Measurements from ENCODE around the gene UQCRH.

The UQCRH gene

GRCh38 chr1:46303038-46303871 lies at the start of gene UQCRH, which contains the start of gene LRRC41:
TSS of gene UQCRH (plus strand) at chr1:46303698. CDS start at chr1:46303767, 69 bp downstream.
TSS of gene LRRC41 (minus strand) at chr1:46303616. CDS start at chr1:46303322, 294 bp downstream.
- peak; percentile 96 for DNase-seq

- DNase-seq = no peak
Observed at GRCh38 chr1:46254668-46255067, 48.8 kb upstream of the UQCRH start.

- DNase-seq = no peak
Observed at GRCh38 chr1:46256523-46256922, 47.0 kb upstream of the UQCRH start.

GRCh38 chr1:46262508-46262907 lies 41.0 kb upstream of the UQCRH start:
- no peak for DNase-seq

GRCh38 chr1:46263146-46263545 lies 40.4 kb upstream of the UQCRH start:
- no peak for DNase-seq

GRCh38 chr1:46268578-46268977 lies 34.9 kb upstream of the UQCRH start:
- no peak for DNase-seq

- DNase-seq = no peak
Observed at GRCh38 chr1:46274225-46275029, 29.1 kb upstream of the UQCRH start.

GRCh38 chr1:46275030-46275337 lies 28.5 kb upstream of the UQCRH start:
- DNase-seq = no peak

- DNase-seq = no peak
Observed at GRCh38 chr1:46277658-46278373, 25.7 kb upstream of the UQCRH start.

GRCh38 chr1:46278807-46279206 lies 24.7 kb upstream of the UQCRH start:
- DNase-seq = no peak

GRCh38 chr1:46280092-46280491 lies 23.4 kb upstream of the UQCRH start:
- DNase-seq = no peak

- DNase-seq = no peak
Observed at GRCh38 chr1:46281021-46281420, 22.5 kb upstream of the UQCRH start.

GRCh38 chr1:46284058-46284457 lies 19.4 kb upstream of the UQCRH start:
- no peak for DNase-seq

GRCh38 chr1:46284597-46285564 lies 18.6 kb upstream of the UQCRH start:
- no peak for DNase-seq

- DNase-seq = no peak
Observed at GRCh38 chr1:46285730-46286477, 17.6 kb upstream of the UQCRH start.

- no peak for DNase-seq
Observed at GRCh38 chr1:46288485-46289133, 14.9 kb upstream of the UQCRH start.

- DNase-seq = no peak
Observed at GRCh38 chr1:46289134-46289494, 14.4 kb upstream of the UQCRH start.

GRCh38 chr1:46289976-46290375 lies 13.5 kb upstream of the UQCRH start:
- DNase-seq = no peak

- DNase-seq = no peak
Observed at GRCh38 chr1:46295306-46295705, 8.2 kb upstream of the UQCRH start.

GRCh38 chr1:46298387-46298786 lies 5.1 kb upstream of the UQCRH start:
- no peak for DNase-seq

All from right forelimb (tissue), 1 donor.